ENCODE results near the gene PKP1.

The PKP1 gene

DNA sequence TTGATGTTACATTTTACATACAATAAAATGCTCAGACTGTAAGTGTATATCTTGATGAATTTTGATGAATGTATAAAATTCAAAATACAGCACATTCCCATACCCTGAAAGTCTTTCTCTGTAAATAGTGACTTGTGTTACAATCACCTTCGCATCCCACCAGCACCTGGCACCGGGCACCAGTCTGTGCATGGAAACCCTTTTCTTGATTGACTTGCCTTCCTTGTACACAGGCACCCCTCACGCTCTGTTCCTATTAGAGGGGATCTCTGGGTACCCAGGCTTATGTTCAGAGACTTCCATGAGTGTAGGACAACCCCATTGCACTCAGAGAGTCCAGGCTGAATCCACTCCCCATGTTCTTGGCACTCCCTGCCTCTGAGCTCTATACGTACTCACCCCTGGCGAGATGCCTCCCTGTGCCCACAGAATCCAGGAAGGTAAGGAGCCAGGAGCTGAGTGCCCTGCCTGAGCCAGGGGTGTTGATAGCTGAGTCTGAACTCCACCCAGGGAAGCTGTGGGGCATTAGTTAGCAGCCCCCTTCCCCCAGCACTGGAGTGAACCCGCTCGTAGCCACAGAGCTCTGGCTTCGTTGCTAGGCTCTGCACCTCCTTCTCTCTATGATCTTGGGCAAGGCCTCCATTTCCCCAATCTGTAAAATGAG lies 22.5 kb upstream of the PKP1 start:
- DNase-seq: no peak

DNA sequence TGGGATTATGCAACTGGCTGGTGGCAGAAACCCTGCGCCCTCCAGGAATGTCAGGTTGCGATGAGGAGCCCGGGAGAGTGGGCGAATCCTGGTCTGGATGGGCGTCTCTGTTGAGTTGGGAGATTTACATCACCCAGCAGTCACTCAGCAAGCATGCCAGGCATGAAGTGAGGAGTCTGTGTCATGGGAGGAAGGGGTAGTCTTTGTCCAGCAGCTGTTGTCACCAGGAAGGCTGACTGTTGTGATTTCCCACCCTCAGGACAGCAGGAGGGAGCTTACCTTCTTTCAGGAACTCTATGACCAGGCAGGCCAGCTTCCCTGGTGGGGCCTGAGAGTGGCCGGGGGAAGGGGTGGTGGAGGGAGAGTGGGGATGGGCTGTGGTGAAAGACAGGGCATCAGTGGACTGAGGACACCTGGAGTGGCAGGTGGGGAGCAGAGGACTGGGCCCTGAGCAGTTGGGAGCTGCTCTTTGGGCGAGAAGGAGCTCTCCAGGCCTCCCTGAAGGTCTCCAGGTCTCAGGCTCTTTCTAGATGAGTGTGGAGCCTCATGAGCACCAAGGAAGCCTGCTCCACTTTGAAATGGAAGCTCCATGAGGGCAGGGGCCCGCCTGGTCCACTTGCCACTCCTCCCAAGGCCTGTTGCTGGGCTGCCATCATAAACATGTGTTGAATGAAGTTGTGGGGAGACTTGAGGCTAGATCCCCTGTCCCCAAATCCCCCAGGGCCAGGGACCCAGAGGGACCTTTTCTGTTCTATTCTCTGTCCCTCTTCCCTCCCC lies 21.3 kb upstream of the PKP1 start:
- no peak for DNase-seq

DNA sequence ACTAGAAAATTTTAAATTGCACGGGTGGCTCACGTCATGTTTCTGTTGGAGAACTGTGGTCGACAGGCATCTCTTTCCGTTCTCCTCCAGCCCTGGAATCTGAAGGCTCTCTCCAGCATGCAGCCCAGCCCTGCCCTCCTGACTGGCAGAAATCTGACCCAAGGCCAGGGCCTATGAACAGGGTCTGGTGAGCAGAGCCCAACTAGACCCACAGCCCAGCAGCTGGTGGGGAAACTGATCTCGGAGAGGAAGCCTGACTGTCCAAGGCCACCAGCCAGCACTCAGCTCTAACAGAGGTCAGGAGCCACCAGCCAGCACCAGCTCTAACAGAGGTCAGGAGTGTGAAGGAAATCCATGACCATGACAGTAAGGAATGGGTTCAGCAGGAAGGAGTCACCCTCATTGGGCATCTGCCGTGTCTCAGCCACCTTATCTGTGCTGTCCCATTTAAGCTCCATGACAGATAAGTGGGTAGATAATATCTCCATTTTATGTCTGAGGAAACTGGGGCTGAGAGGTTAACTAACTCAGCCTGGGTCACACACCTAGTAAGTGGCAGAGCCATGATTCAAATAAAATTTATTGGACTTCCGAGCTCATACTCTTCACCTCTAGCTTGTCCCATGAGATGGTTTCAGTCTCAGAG lies 20.2 kb upstream of the PKP1 start:
- no peak for DNase-seq

DNA sequence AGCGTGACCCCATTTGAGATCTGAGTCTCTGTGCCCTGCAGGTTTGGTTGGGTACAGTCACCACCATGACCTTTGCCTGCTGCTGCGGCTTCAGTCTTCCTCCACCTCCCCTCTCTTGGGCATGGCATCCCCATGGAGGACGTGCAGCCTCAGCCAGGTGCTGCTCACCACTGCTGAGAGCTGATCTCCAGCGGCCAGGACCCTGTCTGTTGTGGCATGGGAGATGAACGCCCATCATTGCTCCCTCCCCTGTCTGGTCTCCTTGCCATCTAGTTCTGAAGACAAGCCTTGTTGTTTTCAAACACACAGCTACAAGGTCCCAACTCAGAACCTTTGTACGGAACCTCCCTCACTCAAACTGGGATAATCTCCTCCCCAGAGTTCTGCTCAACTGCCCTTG lies 19.2 kb upstream of the PKP1 start:
- no peak for DNase-seq

DNA sequence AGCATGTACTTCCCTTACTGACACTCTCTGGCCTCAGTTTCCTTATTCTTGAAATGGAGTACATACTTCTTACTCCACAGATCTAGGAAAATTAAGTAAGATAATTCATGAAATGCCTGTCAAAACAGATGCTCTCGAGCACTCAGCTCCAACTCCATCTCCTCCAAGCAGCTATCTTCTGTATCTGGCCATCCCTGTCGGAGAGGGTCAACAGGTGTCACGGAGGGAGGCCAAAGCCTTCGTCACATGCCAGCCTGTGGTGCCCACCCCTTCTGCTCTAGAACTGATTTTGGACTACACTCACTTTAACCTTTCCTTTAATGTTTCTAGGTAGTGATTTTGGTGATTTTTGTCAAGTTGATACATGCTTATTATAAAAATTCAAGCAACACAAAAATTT lies 18.8 kb upstream of the PKP1 start:
- no peak for DNase-seq

DNA sequence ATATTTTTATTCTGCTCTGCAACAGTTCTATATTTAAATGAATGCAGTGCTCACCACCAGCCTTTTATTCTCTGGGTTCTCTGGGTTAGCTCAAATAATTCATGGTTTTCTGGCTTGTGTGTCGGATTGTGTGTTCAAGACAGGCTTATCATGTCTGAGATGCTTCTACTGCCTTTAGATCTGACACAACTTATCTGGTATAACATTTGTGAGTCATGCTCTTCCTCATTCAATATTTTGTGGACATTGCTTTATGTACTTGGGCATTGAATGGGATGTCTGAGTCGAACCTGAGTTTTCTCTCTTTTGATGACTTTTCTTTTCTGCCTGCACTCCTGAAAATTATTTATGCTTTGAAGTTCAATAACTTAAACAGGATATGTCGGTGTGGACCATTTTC lies 17.6 kb upstream of the PKP1 start:
- no peak for DNase-seq

DNA sequence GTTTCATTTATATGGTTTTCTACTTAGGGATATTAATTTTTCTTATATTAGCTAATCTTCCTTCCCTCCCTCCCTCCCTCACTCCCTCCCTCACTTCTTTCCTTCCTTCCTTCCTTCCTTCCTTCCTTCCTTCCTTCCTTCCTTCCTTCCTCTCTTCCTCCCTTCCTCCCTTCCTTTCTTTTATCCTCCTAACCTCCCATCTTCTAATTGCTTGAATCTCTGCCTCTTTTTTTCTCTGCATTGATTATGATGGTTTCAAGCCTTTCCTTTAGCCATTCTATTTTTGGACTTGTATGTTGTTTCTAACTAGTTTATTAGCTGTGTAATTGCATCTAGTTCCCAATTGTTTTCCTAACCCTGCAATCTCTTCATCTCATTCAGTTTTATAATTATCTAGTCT lies 17.0 kb upstream of the PKP1 start:
- DNase-seq: no peak

DNA sequence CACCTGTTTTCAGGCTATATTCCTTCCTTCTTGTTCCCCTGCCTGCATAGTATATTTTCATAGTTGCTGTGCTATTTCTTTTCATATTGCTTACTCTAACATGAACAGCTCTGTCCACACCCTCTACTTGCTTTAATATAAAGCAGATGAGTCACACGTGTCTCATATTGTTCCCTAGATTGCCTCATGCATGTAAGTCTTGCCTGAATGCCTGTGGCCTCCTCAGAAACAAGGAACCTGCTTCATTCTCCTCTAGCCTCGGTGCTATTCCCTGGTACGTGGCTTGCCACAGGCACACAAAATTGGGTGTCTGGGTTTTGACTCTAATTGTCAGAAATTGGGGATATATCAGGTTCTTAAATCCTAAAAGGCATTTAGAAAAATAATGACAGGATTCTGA lies 16.5 kb upstream of the PKP1 start:
- no peak for DNase-seq

DNA sequence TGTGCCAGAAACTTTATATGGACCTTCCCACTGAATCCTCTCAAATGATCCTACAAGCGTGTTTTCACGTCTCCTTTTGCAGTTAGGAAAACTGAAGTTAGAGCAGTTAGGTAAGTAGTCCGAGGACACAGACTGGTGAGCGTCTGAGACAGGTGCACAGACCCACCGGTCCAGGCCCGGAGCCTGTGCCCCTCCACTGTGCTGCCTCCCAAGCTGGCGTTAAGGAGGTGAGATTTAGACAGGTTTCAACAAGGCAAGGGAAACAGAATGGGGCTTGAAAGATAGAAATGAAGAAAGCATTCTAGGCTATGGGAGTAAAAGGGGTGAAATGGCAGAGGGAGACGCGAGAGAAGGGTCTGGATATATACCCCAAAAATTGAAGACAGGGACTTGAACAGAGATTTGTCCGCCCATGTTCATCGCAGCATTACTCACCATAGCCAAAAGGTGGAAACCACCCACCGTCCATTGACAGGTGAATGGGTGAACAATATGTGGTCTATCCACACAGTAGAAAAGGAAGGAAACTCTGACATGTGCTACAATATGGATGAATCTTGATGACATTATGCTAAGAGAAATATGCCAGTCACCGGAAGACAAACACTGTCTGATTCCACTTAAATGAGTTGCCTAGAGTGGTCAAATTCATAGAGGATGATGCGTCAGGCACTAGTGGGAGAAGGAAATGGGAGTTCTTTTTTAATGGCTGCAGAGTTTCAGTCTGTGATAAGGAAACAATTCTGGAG lies 15.7 kb upstream of the PKP1 start:
- DNase-seq: no peak

DNA sequence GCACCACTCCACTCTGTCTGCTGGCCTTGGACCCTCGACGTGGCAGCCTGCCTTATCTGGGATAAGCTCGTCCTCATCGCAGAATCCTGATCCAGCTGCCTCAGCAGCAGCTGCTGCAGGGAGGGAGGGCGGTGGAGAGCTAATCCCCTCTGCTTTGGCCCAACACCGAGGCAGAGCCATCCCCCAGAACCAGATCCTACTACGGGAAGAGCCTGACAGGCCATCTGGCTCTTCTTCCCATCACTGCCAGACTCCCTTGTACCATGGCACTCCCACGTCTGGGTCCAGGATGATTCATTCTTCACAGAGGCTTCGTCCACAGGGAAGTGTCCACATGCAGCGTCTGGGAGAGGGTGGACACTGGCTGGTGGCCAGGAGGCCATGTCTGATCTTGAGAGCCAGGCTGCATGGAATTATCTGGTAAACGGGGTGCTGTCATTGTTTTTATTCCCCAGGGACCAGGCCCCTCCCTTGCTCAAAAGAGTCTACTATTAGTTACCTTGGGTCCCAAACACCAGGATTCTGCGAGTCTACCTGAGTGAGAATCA lies 14.6 kb upstream of the PKP1 start:
- no peak for DNase-seq

DNA sequence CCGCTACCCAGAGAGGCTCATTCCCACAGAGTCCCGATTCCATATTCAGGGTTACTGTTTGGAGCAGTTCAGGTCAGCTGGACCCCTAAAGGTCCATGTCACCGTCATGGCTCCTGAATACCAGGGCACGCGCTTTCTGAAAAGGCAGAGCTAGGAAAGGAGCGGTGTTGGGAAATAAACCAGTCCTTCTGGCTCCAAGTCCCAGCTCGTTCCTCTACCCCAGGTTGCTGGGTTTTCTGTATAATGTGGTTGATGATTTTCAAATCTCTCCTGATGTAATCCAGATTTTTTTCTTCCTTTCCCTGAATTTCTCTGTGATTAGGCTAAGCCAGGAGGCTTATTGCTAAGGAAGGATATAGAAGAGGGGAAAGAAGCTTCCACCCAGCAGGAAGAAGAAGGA lies 14.0 kb upstream of the PKP1 start:
- no peak for DNase-seq

DNA sequence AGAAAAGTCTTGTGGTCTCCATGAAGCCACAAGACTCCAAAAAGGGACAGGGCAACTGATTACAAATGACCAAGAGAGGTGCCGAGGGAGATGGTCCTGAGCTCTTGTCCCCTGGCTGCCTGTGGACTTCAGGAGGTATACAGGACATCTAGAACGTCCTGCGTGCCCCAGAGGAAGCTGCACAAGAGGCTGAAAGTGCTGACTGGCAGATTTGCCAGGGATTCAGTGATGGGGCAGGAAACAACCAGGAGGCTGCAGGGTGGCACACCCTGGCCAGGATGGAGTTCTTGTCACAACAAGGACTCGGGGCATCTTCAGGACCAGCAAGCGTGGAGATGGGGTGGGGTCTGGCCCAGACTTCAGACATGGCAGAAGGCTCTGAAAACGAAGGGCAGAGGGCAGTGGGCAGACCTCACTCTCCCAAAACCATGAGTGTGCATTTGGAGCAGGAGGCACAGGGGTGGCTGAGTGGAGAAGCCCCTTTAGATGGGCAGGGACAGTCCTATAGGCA lies 13.4 kb upstream of the PKP1 start:
- DNase-seq: no peak

DNA sequence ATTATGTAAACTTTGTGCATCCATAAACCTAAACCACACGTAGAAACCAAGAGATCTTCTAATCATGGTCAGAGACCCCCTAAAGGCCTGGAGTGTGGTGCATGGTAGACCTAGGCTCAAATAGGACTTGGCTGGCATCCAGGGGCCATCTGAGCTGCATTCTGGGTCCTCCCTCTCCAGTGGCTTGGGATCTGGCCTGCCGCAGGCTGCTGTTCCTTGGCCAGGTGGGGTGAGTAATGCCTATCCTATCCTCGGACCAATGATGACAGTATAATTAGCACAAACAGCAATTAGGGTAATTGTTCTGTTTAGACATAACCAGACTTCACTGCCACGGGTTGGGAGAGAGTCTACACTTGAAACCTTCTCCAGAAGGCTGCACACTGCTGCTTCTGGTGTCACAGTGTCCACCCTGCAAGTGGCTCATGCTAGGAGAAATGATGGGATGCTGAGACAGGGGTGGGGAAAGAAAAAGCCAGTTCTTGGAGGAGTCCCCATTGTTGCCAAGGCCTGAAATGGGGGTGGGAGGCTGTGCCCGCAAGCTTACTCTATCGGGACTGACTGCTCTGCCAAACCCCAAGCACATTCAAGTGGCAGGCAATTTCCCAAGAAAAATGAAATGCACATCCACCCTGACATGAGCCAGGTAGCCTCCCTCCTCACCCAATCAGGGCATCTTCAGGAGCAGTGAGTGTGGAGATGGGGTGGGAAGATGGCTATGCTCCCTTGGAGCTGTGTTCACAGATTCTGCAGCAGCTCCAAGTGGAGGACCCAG lies 12.5 kb upstream of the PKP1 start:
- DNase-seq: no peak

DNA sequence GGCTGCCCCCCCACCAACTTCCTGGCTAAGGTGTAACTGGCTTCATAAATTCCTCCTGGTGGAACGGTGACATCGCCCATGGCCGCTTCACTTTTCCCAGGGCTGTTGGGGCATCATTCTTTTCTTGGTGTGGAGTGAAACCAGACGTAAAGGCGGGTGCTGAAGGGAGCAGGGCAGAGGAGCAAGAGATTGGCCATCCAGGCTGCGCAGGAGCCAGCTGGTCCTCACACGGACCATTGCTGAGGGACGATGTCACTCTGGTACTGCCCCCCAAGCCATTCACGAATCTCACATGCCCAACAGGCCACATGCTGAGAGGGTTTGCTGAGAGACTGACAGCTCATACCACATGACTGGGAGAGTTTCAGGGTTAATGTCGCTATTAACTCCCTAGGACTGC lies 10.5 kb upstream of the PKP1 start:
- no peak for DNase-seq

DNA sequence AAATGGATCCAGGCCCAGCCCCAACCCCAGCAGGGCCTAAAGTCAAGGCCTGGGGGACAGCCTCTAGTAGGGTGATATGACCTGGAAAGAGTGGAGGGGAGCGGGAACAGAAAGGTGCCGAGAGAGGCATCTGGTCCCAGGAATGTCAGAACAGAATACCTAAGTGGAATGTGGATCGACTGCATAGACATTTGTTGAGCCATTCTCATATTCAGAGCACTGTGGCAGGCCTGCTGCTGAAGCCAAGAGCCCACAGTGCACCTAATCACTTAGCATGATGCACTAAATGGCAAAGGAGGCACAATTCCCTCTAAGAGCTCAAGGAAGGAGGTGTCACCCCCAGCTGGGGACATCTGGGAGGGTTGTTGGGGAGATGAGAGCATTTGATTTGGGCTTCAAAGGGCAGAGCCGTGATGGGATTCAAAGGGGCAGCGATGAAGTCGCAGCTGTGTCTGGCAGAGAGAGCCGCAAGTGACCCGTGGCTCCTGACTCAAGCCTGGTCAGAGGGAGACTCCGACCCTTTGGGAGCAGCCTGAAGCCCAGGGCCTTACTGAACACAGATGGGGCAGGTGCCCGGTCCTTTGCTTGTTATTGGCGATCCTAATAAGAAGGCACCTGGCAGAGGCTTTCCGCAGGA lies 8.6 kb upstream of the PKP1 start:
- DNase-seq: no peak

DNA sequence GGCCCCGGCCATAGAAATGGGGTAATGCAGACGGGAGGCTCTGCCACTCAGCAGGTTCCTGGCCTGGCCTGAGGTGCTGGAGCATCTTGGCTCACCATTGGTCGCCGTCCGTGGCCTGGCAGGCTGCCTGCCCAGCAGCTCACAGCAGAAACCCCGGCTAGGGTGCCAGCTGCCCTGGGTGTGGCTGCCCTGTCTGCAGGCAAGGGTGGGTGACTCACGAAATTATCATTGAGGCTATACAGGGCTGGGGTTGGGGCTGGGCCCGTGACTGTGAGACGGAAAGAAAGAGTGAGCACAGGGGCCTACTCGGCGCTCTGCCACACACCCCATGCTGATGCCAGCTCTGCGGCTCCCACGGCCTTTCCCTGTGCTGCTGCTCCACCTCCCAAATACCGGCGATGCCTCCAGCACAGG lies 8.0 kb upstream of the PKP1 start:
- no peak for DNase-seq

DNA sequence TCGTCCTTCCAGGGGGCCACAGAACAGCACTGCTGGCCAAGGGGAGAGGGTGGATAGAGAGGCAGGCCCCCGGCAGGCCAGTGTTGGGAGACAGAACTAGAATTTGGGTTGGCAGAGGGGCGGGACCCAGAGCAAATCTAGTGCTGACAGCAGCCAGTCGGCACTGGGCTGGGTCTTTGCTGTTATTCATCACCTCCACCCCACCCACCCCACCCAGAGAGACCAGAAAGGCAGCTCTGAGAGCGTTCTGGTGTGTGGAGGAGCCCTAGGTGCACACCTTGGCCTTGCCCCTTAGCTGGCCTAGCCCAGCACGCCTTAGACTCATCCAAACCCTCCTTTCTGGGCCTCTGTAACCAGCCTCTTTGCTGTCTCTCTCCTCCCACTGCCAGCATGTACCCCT lies 6.4 kb upstream of the PKP1 start:
- DNase-seq: no peak

DNA sequence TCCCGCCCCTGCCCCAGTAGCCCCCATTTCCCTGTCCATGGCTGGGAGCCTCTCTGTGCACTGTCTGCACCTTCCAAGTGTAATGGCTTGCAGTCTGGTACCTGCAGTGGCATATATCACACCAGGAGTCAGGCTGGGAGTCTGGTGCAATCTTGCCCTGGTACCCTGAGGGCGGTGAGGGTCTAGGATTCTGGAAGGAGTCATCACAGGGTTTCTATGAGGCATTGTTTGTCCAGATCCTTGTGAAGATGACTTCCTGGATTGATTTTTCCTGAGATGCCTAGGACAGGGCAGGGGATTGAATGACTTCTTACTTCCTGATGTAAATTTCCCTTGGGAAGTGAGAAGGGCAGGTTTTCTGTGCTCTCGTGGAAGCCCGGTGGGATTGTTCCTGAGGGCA lies 5.9 kb upstream of the PKP1 start:
- DNase-seq: no peak

DNA sequence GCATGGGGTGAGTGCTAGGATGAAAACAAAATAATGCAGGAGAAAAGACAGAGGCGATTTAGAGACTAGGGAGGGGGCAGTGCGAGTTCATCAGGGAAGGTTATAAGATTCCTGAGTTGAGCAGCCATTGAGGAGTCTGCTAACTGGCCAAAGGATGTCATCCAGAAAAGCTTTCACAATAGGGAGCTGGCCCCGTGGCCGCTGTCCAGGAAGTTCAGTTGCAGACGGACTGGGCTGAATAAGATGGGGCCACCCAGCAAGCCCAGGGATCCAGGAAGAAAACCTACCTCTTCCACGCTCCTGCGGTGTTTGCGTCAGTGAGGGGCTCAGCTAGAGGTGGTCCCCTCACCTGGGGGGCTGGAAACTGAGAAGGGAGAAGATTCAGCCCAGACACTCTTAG lies 4.0 kb upstream of the PKP1 start:
- DNase-seq: no peak

DNA sequence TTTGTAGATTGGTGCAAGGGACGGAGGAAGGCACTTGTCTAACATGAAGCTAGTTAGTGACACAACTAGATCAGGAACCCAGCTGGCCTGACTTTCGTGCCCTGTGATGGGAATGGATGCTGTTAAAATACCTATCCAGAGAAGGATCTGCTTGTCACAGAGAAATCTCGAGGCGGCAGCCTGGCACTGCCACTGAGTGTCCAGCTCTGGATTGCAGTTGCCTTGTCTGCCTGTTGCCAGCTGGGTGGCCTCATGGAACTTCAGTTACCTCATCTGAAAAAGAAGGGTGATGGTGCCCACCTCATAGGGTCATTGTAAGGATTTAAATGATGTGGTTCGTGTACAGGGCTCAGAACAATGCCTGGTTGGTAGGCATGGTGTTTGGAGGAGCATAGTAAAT lies 2.4 kb upstream of the PKP1 start:
- no peak for DNase-seq

DNA sequence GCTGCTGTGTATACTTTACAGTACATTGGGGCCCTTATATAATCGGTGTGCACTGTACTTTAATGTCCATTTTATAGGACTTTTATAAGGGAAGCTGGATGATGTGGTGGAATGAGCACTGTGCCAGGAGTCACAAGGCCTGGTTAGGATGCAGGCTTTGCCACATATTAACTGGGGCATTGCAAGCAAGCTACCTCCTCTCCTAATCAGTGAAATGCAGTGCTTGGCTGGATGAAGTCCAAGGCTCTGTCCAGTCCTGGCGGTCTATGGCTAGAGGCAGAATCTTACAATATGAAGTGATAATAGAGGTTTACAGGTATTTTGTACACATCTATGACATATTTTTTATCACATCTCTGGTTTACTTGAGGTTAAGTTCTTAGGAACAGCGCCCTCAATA lies 1.7 kb upstream of the PKP1 start:
- no peak for DNase-seq

DNA sequence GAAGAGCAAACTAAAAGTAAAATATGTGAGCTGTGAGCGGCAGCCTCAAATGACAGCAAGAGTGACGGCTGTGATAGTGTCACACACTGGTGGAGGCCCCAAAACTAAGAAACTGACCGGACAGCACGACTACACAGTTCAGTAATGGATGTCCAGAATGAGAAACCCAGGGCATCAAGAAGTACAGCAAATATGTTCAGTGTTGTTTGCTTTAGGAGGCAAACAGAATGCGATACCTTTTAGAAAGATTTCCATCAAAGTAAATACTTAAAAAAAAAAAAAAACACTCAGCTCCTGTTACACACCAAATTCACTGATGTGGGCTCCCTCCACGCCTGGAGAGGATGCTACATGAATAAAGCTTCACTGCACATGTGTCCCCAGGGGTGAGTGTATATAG lies 1.1 kb upstream of the PKP1 start:
- DNase-seq: no peak

All from effector CD8-positive, alpha-beta T cell (primary cell).